IMR-90 (cell line): ENCODE data around the gene RGS14. TPM values are rescaled to one million over a fixed set of nuclear protein-coding genes. Genes with fewer than 3 reads are reported as not detected.

ENCODE experiments used
- ATAC-seq: fragments of 200-7000 bp; cut with Tn5 transposase; 2 replicates; pipeline ENCODE4 v1.9.1; 2020; ENCODE audit warnings: low read depth, mild to moderate bottlenecking, moderate library complexity
- BruUV-seq: library from RNA; stranded (reverse); fragments of 400-500 nt; replicated peaks from 2 replicates; lab custom pipeline; 2021; lab: Mats Ljungman, UMichigan
- CTCF ChIA-PET: fragments of 300-600 bp; formaldehyde crosslinking; extraction: SDS; loops from one replicate; lab custom pipeline; 2021; ENCODE audit warnings: antibody characterized with exemption; lab: Yijun Ruan, JAX
- POLR2A ChIA-PET: fragments of 300-600 bp; sonication (Branson Sonifier 250); formaldehyde crosslinking; loops from one replicate; lab custom pipeline; 2022; ENCODE audit warnings: antibody characterized with exemption; ENCODE audit not compliant: unreplicated experiment; lab: Charles Lee
- DNase-seq: peaks from one replicate; pipeline ENCODE4 v3.0.0; 2013
- H2AFZ ChIP-seq: replicated peaks from 2 replicates; pipeline ENCODE3; 2013; ENCODE audit warnings: low read length, mild to moderate bottlenecking; ENCODE audit not compliant: poor library complexity
- H2AK5ac ChIP-seq: 2 replicates; pipeline ENCODE4 v1.6.1; 2013; ENCODE audit warnings: low read depth, low read length, inconsistent platforms
- H2AK9ac ChIP-seq: replicated peaks from 2 replicates; pipeline ENCODE3; 2013; ENCODE audit warnings: mild to moderate bottlenecking, low read depth, low read length, moderate library complexity; ENCODE audit not compliant: poor library complexity
- H2BK120ac ChIP-seq: 2 replicates; pipeline ENCODE4 v1.6.1; 2013; ENCODE audit warnings: low read depth, low read length, inconsistent platforms
- H2BK15ac ChIP-seq: 3 replicates; pipeline ENCODE4 v1.6.1; 2013; ENCODE audit warnings: low read depth, low read length, inconsistent platforms
- H2BK20ac ChIP-seq: 2 replicates; pipeline ENCODE4 v1.6.1; 2013; ENCODE audit warnings: low read depth, mild to moderate bottlenecking, inconsistent platforms, low read length, moderate library complexity
- H2BK5ac ChIP-seq: 2 replicates; pipeline ENCODE4 v1.6.1; 2013; ENCODE audit warnings: mild to moderate bottlenecking, low read depth, low read length, inconsistent platforms; ENCODE audit not compliant: poor library complexity, severe bottlenecking
- H3K14ac ChIP-seq: replicated peaks from 2 replicates; pipeline ENCODE4 v1.6.1; 2013; ENCODE audit warnings: low read depth, low read length, inconsistent platforms
- H3K18ac ChIP-seq: 2 replicates; pipeline ENCODE4 v1.6.1; 2013; ENCODE audit warnings: low read depth, low read length, control low read depth
- H3K23ac ChIP-seq: 2 replicates; pipeline ENCODE4 v1.6.1; 2013; ENCODE audit warnings: low read depth, low read length, inconsistent platforms
- H3K27ac ChIP-seq: 2 replicates; pipeline ENCODE4 v1.5.1; 2013; ENCODE audit warnings: mild to moderate bottlenecking, control low read depth, low read length; ENCODE audit not compliant: insufficient read depth
- H3K27me3 ChIP-seq: 2 replicates; pipeline ENCODE4 v1.6.1; 2013; ENCODE audit warnings: low read length; ENCODE audit not compliant: control insufficient read depth, insufficient read depth
- H3K36me3 ChIP-seq: 2 replicates; pipeline ENCODE4 v1.6.1; 2013; ENCODE audit warnings: low read length, mixed read lengths; ENCODE audit not compliant: control insufficient read depth, insufficient read depth
- H3K4ac ChIP-seq: 2 replicates; pipeline ENCODE4 v1.6.1; 2013; ENCODE audit warnings: low read depth, low read length, inconsistent platforms
- H3K4me1 ChIP-seq: 2 replicates; pipeline ENCODE4 v1.6.1; 2013; ENCODE audit warnings: low read length, mixed read lengths; ENCODE audit not compliant: control insufficient read depth, insufficient read depth
- H3K4me2 ChIP-seq: 2 replicates; pipeline ENCODE4 v1.6.1; 2013; ENCODE audit warnings: low read depth, mild to moderate bottlenecking, control low read depth, low read length, moderate library complexity
- H3K4me3 ChIP-seq: 2 replicates; pipeline ENCODE4 v1.5.1; 2013; ENCODE audit warnings: low read depth, mild to moderate bottlenecking, control low read depth, low read length, moderate library complexity; ENCODE audit not compliant: insufficient read depth
- H3K56ac ChIP-seq: 2 replicates; pipeline ENCODE4 v1.6.1; 2013; ENCODE audit warnings: low read length, inconsistent platforms; ENCODE audit not compliant: insufficient read depth; ENCODE audit errors: extremely low read depth
- H3K79me1 ChIP-seq, 2 experiments: 2 replicates each; pipeline ENCODE4 v1.6.1; 2013; ENCODE audit warnings: low read length in 2 of 2, inconsistent platforms in 1 of 2, low read depth in 1 of 2
- H3K9ac ChIP-seq: 2 replicates; pipeline ENCODE4 v1.6.1; 2013; ENCODE audit warnings: low read depth, low read length, control low read depth
- H3K9me1 ChIP-seq: 2 replicates; pipeline ENCODE4 v1.6.1; 2013; ENCODE audit warnings: low read length, inconsistent platforms; ENCODE audit not compliant: insufficient read depth
- H3K9me3 ChIP-seq: 2 replicates; pipeline ENCODE4 v1.6.1; 2013; ENCODE audit warnings: low read length; ENCODE audit not compliant: control insufficient read depth, insufficient read depth
- H4K20me1 ChIP-seq: 2 replicates; pipeline ENCODE4 v1.6.1; 2013; ENCODE audit warnings: low read length, inconsistent platforms; ENCODE audit not compliant: insufficient read depth
- H4K5ac ChIP-seq: 2 replicates; pipeline ENCODE4 v1.6.1; 2013; ENCODE audit warnings: mild to moderate bottlenecking, low read depth, low read length, control low read depth
- H4K8ac ChIP-seq, 2 experiments: 2 replicates each; pipeline ENCODE4 v1.6.1; 2013; ENCODE audit warnings: low read depth in 2 of 2, low read length in 2 of 2, control low read depth in 1 of 2, inconsistent platforms in 1 of 2
- H4K91ac ChIP-seq: 2 replicates; pipeline ENCODE4 v1.6.1; 2013; ENCODE audit warnings: low read depth, low read length, inconsistent platforms; ENCODE audit not compliant: insufficient read depth
- BHLHE40 ChIP-seq: fragments of 150-350 bp; IDR thresholded peaks from 2 replicates; pipeline ENCODE4 v1.6.1; 2016; ENCODE audit warnings: mild to moderate bottlenecking, low read depth, low read length
- CEBPB ChIP-seq: IDR thresholded peaks from 2 replicates; pipeline ENCODE4 v1.6.1; 2012; ENCODE audit warnings: low read depth, low read length, improper control_type of control experiment
- CHD1 ChIP-seq: IDR thresholded peaks from 2 replicates; pipeline ENCODE4 v1.6.1; 2012; ENCODE audit warnings: low read depth, low read length, improper control_type of control experiment
- CTCF ChIP-seq: conservative IDR thresholded peaks from 2 replicates; pipeline ENCODE4 v1.5.1; 2012; ENCODE audit warnings: mild to moderate bottlenecking, low read depth, low read length, improper control_type of control experiment
- FOS ChIP-seq: fragments of 150-350 bp; IDR thresholded peaks from 2 replicates; pipeline ENCODE4 v1.6.1; 2016; ENCODE audit warnings: low read depth, low read length
- MAFK ChIP-seq: IDR thresholded peaks from 2 replicates; pipeline ENCODE4 v1.6.1; 2012; ENCODE audit warnings: low read depth, low read length, improper control_type of control experiment
- MAZ ChIP-seq: IDR thresholded peaks from 2 replicates; pipeline ENCODE4 v1.6.1; 2012; ENCODE audit warnings: low read depth, mild to moderate bottlenecking, low read length, improper control_type of control experiment, moderate library complexity, borderline replicate concordance
- MXI1 ChIP-seq: IDR thresholded peaks from 2 replicates; pipeline ENCODE4 v1.6.1; 2012; ENCODE audit warnings: low read depth, mild to moderate bottlenecking, low read length, moderate library complexity, borderline replicate concordance
- NFE2L2 ChIP-seq: fragments of 150-350 bp; IDR thresholded peaks from 2 replicates; pipeline ENCODE4 v1.6.1; 2016; ENCODE audit warnings: low read depth, mild to moderate bottlenecking, low read length
- POLR2A ChIP-seq: IDR thresholded peaks from 2 replicates; pipeline ENCODE4 v1.6.1; 2012; ENCODE audit warnings: mild to moderate bottlenecking, low read depth, low read length
- RAD21 ChIP-seq: IDR thresholded peaks from 2 replicates; pipeline ENCODE4 v1.6.1; 2012; ENCODE audit warnings: low read length, improper control_type of control experiment
- RCOR1 ChIP-seq: IDR thresholded peaks from 2 replicates; pipeline ENCODE4 v1.6.1; 2012; ENCODE audit warnings: mild to moderate bottlenecking, low read length, improper control_type of control experiment; ENCODE audit not compliant: insufficient replicate concordance
- RFX5 ChIP-seq: IDR thresholded peaks from 2 replicates; pipeline ENCODE4 v1.8.0; 2012; ENCODE audit warnings: low read depth, mild to moderate bottlenecking, low read length, moderate library complexity
- SMC3 ChIP-seq: fragments of 150-350 bp; IDR thresholded peaks from 2 replicates; pipeline ENCODE4 v1.6.1; 2016; ENCODE audit warnings: low read depth, mild to moderate bottlenecking, antibody characterized with exemption, low read length, moderate library complexity
- WGBS, 2 experiments: methylation state at CpG; one replicate each; pipeline versions ENCODE4 v1.1.5 to v1.1.7; 2013; ENCODE audit warnings: missing lambda C conversion rate in 2 of 2; ENCODE audit not compliant: insufficient read length in 1 of 2; ENCODE audit errors: extremely low coverage in 2 of 2; 5-methylcytosine and 5-hydroxymethylcytosine counted together
- dilution Hi-C: fragments of 300-500 bp; cut with HindIII; formaldehyde crosslinking; loops from one replicate; pipeline ENCODE4 v1.14.3; 2018; ENCODE audit warnings: low sequenced_read_pairs; ENCODE audit not compliant: unreplicated experiment
- in situ Hi-C: fragments of 300-500 bp; cut with MboI; formaldehyde crosslinking; loops from 3 replicates; pipeline ENCODE4 v1.14.3; 2019; ENCODE audit warnings: low sequenced_read_pairs, inconsistent platforms, mixed read lengths
- intact Hi-C: fragments of 100-400 bp; cut with micrococcal nuclease; formaldehyde crosslinking; loops from 2 replicates; pipeline ENCODE4 v1.10.0; 2022
- polyA plus RNA-seq, 3 experiments: library from polyadenylated mRNA; depleted of rRNA; stranded (reverse); fragments of >200 nt; gene quantifications; 2 replicates each; pipeline ENCODE4 v1.2.3, GENCODE V29; 2012; ENCODE audit warnings: low replicate concordance in 1 of 3
- total RNA-seq: library from RNA; depleted of rRNA; stranded (reverse); fragments of >200 nt; gene quantifications from 2 replicates; pipeline ENCODE4 v1.2.3, GENCODE V29; 2012
- TF ChIP-seq, protein P1 (sequence below): fragments of 150-350 bp; IDR thresholded peaks from 2 replicates; pipeline ENCODE4 v1.6.1; 2017; ENCODE audit warnings: mild to moderate bottlenecking, antibody characterized with exemption, low read length, low read depth
- TF ChIP-seq, protein P2 (sequence below): fragments of 150-350 bp; IDR thresholded peaks from 2 replicates; pipeline ENCODE4 v1.6.1; 2016; ENCODE audit warnings: low read depth, mild to moderate bottlenecking, low read length, moderate library complexity, borderline replicate concordance

The RGS14 gene
- total and polyA plus RNA-seq, 2 of the 4 experiments (the other 2 are of a cell fraction): 1.1 to 6.5 TPM

- Histone ChIP-seq H3K79me1 (no peaks in the 10 kb centered on the region), H3K4ac (no peak overlapping the region), H3K27ac (no peak overlapping the region), H4K20me1 (no peaks in the 10 kb centered on the region), H3K18ac (no peak overlapping the region), H3K36me3 (no peaks in the 10 kb centered on the region), H3K56ac (no peak overlapping the region), H2BK15ac (no peak overlapping the region), H3K4me1 (peaks cover 5% of the 10 kb centered on the region; the same call in 1 of the 2 replicates), H3K9me1 (no peaks in the 10 kb centered on the region), H2AK5ac (no peak overlapping the region), H3K4me3 (no peak overlapping the region), H4K5ac (no peak overlapping the region), H3K14ac (no peak overlapping the region), H4K8ac (no peak overlapping the region), H3K27me3 (peaks cover 20% of the 10 kb centered on the region), H4K91ac (no peak overlapping the region), H3K9ac (no peak overlapping the region), H2BK120ac (no peak overlapping the region), H2BK5ac (no peak overlapping the region), H3K4me2 (no peak overlapping the region), H3K23ac (no peak overlapping the region), H2AFZ (peak overlapping the region; percentile 33), H2AK9ac (no peak overlapping the region), H2BK20ac (no peak overlapping the region), H3K9me3 (no peaks in the 10 kb centered on the region)
- TF ChIP-seq NFE2L2: no peak
- TF ChIP-seq POLR2A: no peak
- TF ChIP-seq RCOR1: no peak
- TF ChIP-seq RAD21: no peak
- no peak for TF ChIP-seq CHD1
- TF ChIP-seq, protein P1, sequence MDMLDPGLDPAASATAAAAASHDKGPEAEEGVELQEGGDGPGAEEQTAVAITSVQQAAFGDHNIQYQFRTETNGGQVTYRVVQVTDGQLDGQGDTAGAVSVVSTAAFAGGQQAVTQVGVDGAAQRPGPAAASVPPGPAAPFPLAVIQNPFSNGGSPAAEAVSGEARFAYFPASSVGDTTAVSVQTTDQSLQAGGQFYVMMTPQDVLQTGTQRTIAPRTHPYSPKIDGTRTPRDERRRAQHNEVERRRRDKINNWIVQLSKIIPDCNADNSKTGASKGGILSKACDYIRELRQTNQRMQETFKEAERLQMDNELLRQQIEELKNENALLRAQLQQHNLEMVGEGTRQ: no peak
- TF ChIP-seq RFX5: no peak
- TF ChIP-seq MXI1: no peak
- no peak for TF ChIP-seq CTCF
- TF ChIP-seq FOS: no peak
- TF ChIP-seq, protein P2, sequence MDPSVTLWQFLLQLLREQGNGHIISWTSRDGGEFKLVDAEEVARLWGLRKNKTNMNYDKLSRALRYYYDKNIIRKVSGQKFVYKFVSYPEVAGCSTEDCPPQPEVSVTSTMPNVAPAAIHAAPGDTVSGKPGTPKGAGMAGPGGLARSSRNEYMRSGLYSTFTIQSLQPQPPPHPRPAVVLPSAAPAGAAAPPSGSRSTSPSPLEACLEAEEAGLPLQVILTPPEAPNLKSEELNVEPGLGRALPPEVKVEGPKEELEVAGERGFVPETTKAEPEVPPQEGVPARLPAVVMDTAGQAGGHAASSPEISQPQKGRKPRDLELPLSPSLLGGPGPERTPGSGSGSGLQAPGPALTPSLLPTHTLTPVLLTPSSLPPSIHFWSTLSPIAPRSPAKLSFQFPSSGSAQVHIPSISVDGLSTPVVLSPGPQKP: no peak
- no peak for TF ChIP-seq MAZ
- TF ChIP-seq BHLHE40: no peak
- TF ChIP-seq CEBPB: no peak
- no peak for TF ChIP-seq MAFK
- no peak for TF ChIP-seq SMC3
- POLR2A ChIA-PET: no interaction called here
- in situ Hi-C loops (no loop called here), dilution Hi-C loops (no loop called here), intact Hi-C loops (no loop called here)
- no TSS peak for BruUV-seq
- CTCF ChIA-PET: no interaction called here
- DNase-seq (no peak), ATAC-seq (no peak)
- 53% methylated on average over 3 of the region's 8 CpGs; no CpG with 5 or more reads in 1 of the 2 experiments for WGBS, 2 experiments
Measured at GRCh38 chr5:177362292-177362609, 4.5 kb downstream of the RGS14 start.
